ENCODE data around the gene TRIM13. TPM values are rescaled to one million over a fixed set of nuclear protein-coding genes. Genes with fewer than 3 reads are reported as not detected.
"Not testable (repeated sequence)": the region's sequence is repeated elsewhere in the genome, so short reads cannot be mapped to it uniquely, and the experiment has no call there.

The TRIM13 gene
- polyA plus RNA-seq (2013, experiment 1 of 2; ENCODE audit: insufficient read length): 15.2 TPM
- polyA plus RNA-seq (2013, experiment 2 of 2; ENCODE audit: insufficient read length): 16.5 TPM

GRCh38 chr13:49996951-49997895, at the start of gene TRIM13:
TRIM13 (plus strand) TSS chr13:49997042; CDS start chr13:50011941, 14,899 bp downstream.
- peak; percentile 90 for DNase-seq

GRCh38 chr13:49948777-49949270, 48.0 kb upstream of the TRIM13 start:
- not testable (repeated sequence) for DNase-seq

GRCh38 chr13:49951754-49952535, 44.9 kb upstream of the TRIM13 start:
- DNase-seq: no peak

GRCh38 chr13:49953560-49953959, 43.3 kb upstream of the TRIM13 start:
- DNase-seq: no peak

- DNase-seq: peak; percentile 26
Observed at GRCh38 chr13:49954674-49955455, 42.0 kb upstream of the TRIM13 start.

- no peak for DNase-seq
Observed at GRCh38 chr13:49956131-49956530, 40.7 kb upstream of the TRIM13 start.

GRCh38 chr13:49958321-49958720, 38.5 kb upstream of the TRIM13 start:
- DNase-seq: no peak

- no peak for DNase-seq
Observed at GRCh38 chr13:49967456-49967855, 29.4 kb upstream of the TRIM13 start.

GRCh38 chr13:49972709-49973108, 24.1 kb upstream of the TRIM13 start:
- DNase-seq: no peak

GRCh38 chr13:49975826-49976225, 21.0 kb upstream of the TRIM13 start:
- no peak for DNase-seq

GRCh38 chr13:49976314-49977258, 20.3 kb upstream of the TRIM13 start:
- DNase-seq: peak; percentile 65

- no peak for DNase-seq
Observed at GRCh38 chr13:49977992-49978391, 18.9 kb upstream of the TRIM13 start.

GRCh38 chr13:49980266-49980665, 16.6 kb upstream of the TRIM13 start:
- DNase-seq: no peak

GRCh38 chr13:49985129-49985528, 11.7 kb upstream of the TRIM13 start:
- no peak for DNase-seq

- DNase-seq: no peak
Observed at GRCh38 chr13:49986471-49986870, 10.4 kb upstream of the TRIM13 start.

GRCh38 chr13:49990612-49991011, 6.2 kb upstream of the TRIM13 start:
- not testable (repeated sequence) for DNase-seq

- DNase-seq: no peak
Observed at GRCh38 chr13:49993111-49993510, 3.7 kb upstream of the TRIM13 start.

- DNase-seq: no peak
Observed at GRCh38 chr13:49993666-49994065, 3.2 kb upstream of the TRIM13 start.

- DNase-seq: no peak
Observed at GRCh38 chr13:49995625-49996101, 1.2 kb upstream of the TRIM13 start.

- peak; percentile 96 for DNase-seq
Observed at GRCh38 chr13:49996161-49996915, 504 bp upstream of the TRIM13 start.
